SH-SY5Y (cell line): Measurements from ENCODE around the gene RFPL4A.

Experiments used
- GATA2 ChIP-seq: IDR thresholded peaks from 2 replicates; pipeline ENCODE4 v1.6.1; 2011; ENCODE audit warnings: mild to moderate bottlenecking, low read depth, low read length
- GATA3 ChIP-seq: IDR thresholded peaks from 2 replicates; pipeline ENCODE4 v1.6.1; 2011; ENCODE audit warnings: low read depth, mild to moderate bottlenecking, low read length, moderate library complexity

GRCh38 chr19:55812449-55812848 lies 53.6 kb downstream of the RFPL4A start:
- no peak for TF ChIP-seq GATA3
- no peak for TF ChIP-seq GATA2
